Measurements from ENCODE around the gene BSG.

BSG gene

DNA sequence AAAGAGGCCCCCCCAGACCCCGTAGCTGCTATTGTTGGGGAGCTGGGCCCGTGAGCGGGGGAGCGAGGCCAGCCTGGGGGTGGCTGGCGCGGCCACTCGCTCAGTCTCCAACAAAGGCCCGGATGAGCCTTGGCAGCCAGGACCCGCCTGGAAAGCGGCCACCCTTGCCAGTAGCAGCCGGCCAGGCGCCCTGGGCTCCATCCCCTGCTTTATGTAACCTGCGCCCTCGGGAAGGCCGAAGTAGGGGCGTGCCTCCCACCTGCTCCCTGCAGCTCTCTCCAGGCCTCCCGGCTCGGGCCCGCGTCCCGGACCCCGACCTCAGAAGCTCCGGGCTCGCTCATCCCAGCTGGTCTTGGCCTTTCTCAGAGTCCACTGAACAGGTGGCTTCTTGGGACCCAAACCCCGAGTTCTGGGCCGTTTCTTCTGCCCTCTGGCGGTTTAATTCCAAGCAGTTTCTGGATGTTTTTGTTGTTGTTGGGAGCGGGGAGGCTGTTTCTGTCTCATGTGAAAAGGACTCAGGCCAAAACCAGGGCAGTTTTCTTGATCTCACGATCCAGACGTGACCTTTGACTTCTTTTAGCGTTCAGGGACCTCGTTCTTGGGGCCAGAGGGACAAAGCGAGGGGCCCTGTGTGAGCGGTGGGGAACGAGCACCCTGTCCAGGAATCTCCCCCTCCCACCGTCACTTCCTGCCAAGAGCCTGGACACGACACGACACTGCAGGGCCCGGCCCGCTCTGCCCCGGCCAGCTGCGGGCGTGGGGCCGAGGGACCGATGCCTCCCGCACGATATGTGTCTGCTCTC lies 39.6 kb upstream of the BSG start:
- FAIRE-seq = peak; percentile 69
- TF ChIP-seq TAF1 (IDR thresholded peaks at IDR 0.05; ENCODE audit: low read depth, low read length) (no peak), PAX5 (IDR thresholded peaks at IDR 0.05; ENCODE audit: insufficient read depth, low read length, severe bottlenecking) (no peak), SPI1 (IDR thresholded peaks at IDR 0.05; ENCODE audit: low read depth, low read length) (no peak), POU2F2 (IDR thresholded peaks at IDR 0.05; ENCODE audit: low read depth, low read length) (no peak), POLR2AphosphoS5 (IDR thresholded peaks at IDR 0.05; ENCODE audit: low read depth, low read length) (no peak)
- DNase-seq (ENCODE audit: insufficient read length, low spot score) = no peak

DNA sequence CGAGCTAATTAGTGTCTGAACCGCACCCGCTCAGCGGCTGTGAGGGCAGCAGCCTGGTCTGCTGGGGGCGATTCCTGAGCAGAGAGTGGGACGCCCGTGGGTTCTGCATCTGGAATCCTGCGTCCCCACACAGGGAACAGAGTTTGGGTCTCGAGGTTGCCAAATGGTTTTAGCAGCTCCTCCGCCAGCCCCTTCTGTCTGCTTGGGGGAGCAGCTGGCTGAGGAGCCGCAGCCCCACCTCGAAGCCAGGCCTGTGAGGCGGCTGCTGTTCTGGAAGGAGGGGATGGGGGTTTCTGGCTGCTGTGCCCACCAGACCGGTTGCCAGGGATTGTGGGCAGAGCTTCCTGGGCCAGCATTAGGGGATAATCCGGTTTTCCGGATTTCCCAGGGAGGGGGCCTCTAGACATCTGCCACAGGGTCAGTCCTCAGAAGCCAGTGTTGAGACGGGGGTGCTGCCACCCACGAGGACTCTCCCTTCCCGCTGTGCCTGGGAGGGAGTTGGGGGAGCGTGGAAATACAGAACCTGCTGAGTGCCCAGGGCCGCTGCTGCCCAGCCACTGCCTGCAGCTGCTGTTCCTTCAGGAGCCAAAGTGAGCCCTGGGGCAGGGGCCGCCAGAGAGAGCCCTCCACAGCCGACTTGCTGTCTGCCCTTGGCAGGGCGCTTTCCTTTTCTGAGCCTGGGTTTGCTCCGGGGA lies 38.9 kb upstream of the BSG start:
- no peak for FAIRE-seq
- TF ChIP-seq TAF1 (IDR thresholded peaks at IDR 0.05; ENCODE audit: low read depth, low read length) = no peak
- TF ChIP-seq SPI1 (IDR thresholded peaks at IDR 0.05; ENCODE audit: low read depth, low read length) = no peak
- TF ChIP-seq POLR2A (IDR thresholded peaks at IDR 0.05; ENCODE audit: low read depth, low read length) = no peak
- no peak for TF ChIP-seq POU2F2 (IDR thresholded peaks at IDR 0.05; ENCODE audit: low read depth, low read length)
- no peak for TF ChIP-seq POLR2AphosphoS5 (IDR thresholded peaks at IDR 0.05; ENCODE audit: low read depth, low read length)
- TF ChIP-seq PAX5 (IDR thresholded peaks at IDR 0.05; ENCODE audit: insufficient read depth, low read length, severe bottlenecking) = no peak
- DNase-seq (ENCODE audit: insufficient read length, low spot score) = no peak

DNA sequence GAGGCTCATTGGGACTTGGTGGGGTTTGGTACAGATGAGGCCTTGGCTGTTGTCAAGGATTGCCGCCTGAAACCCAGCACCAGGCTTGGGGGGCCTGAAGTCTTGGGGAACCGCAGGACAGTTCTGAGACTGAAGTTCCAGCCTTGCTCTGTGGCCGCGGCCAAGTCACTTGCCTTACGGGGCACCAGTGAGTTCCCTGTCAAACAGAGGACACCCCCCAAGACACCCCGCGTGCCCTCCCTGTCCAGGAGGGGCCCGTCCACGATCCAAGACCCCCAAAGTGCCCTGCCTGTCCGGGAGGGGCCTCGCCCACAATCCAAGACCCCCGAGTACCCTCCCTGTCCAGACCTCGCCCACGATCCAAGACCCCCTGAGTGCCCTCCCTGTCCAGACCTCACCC lies 38.3 kb upstream of the BSG start:
- DNase-seq (ENCODE audit: insufficient read length, low spot score) (no peak), FAIRE-seq (no peak)
- TF ChIP-seq PAX5 (IDR thresholded peaks at IDR 0.05; ENCODE audit: insufficient read depth, low read length, severe bottlenecking) = no peak
- TF ChIP-seq TAF1 (IDR thresholded peaks at IDR 0.05; ENCODE audit: low read depth, low read length) = no peak
- no peak for TF ChIP-seq POU2F2 (IDR thresholded peaks at IDR 0.05; ENCODE audit: low read depth, low read length)
- no peak for TF ChIP-seq POLR2A (IDR thresholded peaks at IDR 0.05; ENCODE audit: low read depth, low read length)
- TF ChIP-seq POLR2AphosphoS5 (IDR thresholded peaks at IDR 0.05; ENCODE audit: low read depth, low read length) = no peak
- TF ChIP-seq SPI1 (IDR thresholded peaks at IDR 0.05; ENCODE audit: low read depth, low read length) = no peak

DNA sequence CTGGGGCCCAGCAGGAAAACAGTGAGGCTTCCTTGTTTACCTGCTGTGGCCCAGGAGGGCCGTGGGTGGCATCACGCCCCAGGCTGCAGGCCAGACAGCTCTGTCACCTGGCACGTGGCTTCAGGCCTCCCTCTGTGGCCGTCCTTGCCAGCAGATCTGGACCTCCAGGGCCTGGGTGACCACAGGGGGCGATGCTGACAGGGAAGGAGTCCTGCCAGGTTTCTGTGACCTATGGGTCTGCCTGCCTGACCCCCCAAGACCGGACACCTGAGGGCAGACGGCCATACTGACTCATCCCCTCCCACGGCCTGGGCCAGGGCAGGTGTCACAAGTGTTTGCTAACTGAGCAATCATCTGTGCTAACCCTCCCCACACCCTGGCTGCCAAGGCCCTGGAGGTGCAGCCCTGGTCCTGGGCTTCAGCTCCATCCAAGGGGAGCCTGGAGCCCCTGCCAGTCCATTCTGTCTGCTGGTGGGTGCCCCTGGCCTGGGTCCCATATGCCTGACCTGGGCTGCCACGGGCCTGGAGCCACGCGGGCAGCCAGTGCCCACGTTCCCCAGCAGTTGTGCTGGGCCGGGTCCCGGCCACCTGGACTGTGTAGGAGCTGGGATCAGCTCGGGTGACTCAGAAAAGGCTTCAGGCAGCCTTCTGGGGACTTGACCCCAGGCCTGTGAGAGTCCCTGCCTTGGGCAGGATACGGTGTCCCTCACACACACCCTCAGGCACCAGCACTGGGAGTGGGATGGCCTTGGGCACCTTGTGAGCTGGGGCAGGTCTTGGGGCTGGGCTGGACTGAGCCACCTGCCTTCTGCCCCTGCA lies 37.2 kb upstream of the BSG start:
- FAIRE-seq (no peak), DNase-seq (ENCODE audit: insufficient read length, low spot score) (no peak)
- TF ChIP-seq SPI1 (IDR thresholded peaks at IDR 0.05; ENCODE audit: low read depth, low read length) = no peak
- TF ChIP-seq TAF1 (IDR thresholded peaks at IDR 0.05; ENCODE audit: low read depth, low read length) = no peak
- no peak for TF ChIP-seq POU2F2 (IDR thresholded peaks at IDR 0.05; ENCODE audit: low read depth, low read length)

DNA sequence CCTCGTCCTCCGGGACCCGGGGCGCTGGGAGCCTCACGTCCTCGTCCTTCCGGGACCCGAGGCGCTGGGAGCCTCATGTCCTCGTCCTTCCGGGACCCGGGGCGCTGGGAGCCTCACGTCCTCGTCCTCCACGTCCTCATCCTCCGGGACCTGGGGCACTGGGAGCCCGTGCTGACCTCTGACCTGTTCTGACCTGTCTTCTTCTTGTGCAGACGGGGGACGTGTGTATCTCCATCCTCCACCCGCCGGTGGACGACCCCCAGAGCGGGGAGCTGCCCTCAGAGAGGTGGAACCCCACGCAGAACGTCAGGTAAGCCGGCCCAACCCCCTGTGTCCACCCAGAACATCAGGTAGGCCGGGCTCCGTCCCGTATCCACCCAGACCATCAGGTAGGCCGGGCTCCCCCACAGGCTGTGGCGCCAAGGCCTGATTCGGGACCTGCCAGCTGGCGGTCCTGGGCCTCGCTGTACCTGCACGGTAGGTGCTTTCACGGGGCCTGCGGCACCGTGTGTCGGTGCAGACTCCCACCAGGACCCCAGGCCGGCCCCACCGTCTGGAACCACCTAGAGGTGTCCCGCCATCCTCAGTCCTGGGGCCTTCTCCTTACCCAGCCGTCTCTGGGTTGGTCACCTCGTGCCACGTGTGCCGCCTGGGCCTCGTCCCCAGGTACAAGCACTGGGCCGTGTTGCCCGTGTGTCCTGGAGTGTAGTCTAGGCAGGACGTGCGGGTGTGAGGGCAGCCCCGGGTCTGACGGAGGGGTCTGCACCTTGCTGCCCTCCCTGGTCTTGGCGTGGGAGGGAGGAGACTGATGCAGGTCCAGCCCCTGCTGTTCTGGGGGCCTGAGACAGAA lies 36.1 kb upstream of the BSG start:
- DNase-seq (ENCODE audit: insufficient read length, low spot score) (no peak), FAIRE-seq (no peak)
- no peak for TF ChIP-seq SPI1 (IDR thresholded peaks at IDR 0.05; ENCODE audit: low read depth, low read length)
- TF ChIP-seq PAX5 (IDR thresholded peaks at IDR 0.05; ENCODE audit: insufficient read depth, low read length, severe bottlenecking) = no peak
- no peak for TF ChIP-seq POLR2A (IDR thresholded peaks at IDR 0.05; ENCODE audit: low read depth, low read length)
- TF ChIP-seq POLR2AphosphoS5 (IDR thresholded peaks at IDR 0.05; ENCODE audit: low read depth, low read length) = no peak
- no peak for TF ChIP-seq TAF1 (IDR thresholded peaks at IDR 0.05; ENCODE audit: low read depth, low read length)

DNA sequence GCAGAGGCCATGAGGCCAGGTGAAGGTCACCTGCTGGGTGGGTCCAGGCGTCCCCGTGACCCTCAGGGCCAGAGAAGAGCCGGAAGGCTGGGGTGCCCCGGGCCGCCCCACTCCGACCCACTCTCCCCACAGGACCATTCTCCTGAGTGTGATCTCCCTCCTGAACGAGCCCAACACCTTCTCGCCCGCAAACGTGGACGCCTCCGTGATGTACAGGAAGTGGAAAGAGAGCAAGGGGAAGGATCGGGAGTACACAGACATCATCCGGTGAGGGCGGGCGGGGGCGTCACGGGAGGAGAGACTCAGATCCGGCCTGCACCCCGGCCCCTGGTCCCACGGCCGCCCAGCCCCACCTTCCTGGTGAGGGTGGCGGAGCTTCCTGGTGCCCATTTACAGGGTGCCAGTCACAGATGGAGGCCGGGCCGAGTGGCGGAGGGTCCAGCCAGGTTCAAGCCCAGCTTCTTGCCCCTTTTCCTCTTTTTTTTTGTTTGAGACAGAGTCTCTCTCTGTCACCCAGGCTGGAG lies 35.5 kb upstream of the BSG start:
- DNase-seq (ENCODE audit: insufficient read length, low spot score) = no peak
- TF ChIP-seq POU2F2 (IDR thresholded peaks at IDR 0.05; ENCODE audit: low read depth, low read length) (no peak), SPI1 (IDR thresholded peaks at IDR 0.05; ENCODE audit: low read depth, low read length) (no peak), PAX5 (IDR thresholded peaks at IDR 0.05; ENCODE audit: insufficient read depth, low read length, severe bottlenecking) (no peak), POLR2A (IDR thresholded peaks at IDR 0.05; ENCODE audit: low read depth, low read length) (no peak), TAF1 (IDR thresholded peaks at IDR 0.05; ENCODE audit: low read depth, low read length) (no peak), POLR2AphosphoS5 (IDR thresholded peaks at IDR 0.05; ENCODE audit: low read depth, low read length) (no peak)
- no peak for FAIRE-seq

DNA sequence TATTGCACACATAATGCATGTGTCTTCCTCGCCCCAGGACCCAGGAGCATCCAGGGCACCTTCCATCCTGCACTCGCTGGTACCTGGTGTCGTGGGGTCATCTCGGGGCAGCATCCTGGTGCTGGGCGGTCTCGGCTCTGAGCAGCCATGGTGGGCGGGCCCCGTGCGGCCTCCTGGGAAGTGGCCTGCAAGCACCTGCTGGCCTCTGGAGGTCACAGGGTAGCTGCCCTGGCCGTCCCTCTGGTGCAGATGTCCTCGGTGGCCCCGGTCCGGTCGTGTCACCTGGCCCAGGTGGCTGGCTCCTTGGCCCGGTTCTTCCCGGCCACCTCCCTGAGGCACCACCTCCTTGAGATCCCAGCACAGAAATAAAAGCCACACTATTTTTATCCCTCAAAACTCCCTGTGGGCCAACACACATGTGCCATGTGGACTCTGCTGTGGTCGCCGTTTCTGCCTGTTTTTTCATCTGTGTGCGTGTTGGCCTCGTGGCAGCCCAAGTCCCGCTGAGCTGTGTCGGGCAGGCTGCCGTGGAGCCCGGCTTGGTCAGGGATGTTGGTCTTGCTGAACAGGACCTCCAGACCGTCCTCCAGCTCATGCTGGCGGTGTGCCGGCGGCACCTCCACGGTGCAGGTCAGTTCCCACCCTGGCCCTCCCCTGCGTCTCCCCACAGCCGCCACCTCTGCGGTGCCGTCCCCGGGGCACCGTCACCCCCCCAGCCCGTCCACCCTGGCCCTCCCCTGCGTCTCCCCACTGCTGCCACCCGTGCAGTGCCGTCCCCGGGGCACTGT lies 33.6 kb upstream of the BSG start:
- TF ChIP-seq POLR2AphosphoS5 (IDR thresholded peaks at IDR 0.05; ENCODE audit: low read depth, low read length) = no peak
- TF ChIP-seq SPI1 (IDR thresholded peaks at IDR 0.05; ENCODE audit: low read depth, low read length) = no peak
- no peak for TF ChIP-seq POLR2A (IDR thresholded peaks at IDR 0.05; ENCODE audit: low read depth, low read length)
- TF ChIP-seq POU2F2 (IDR thresholded peaks at IDR 0.05; ENCODE audit: low read depth, low read length) = no peak
- DNase-seq (ENCODE audit: insufficient read length, low spot score) (no peak), FAIRE-seq (no peak)

DNA sequence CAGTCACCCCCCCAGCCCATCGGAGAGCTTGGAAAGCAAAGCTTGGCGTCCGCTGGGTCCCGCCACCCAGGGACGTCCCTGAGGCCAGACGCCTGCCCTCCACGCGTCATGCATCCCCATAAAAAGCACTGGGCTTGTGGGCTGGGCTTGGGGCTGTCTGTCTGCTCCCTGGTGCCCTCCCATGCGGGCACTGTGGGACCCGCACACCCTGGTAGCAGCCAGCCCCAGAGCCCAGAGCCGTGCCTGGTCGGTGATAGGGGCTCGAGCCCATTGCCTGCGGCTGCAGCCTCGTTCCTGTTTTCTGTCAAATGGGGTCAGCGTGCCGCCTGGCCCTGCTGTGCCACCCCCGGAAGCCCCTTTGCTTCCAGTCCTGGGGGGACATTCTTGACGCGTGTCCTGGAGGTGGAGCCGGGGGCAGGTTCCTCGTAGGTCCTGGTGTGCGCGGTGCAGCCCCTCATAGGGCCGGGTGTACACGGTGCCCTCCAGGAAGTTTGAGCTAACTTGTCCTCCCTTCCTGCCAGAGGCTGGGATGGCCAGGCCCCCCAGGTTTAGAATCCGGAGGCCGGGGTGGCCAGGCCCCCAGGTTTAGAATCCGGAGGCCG lies 32.9 kb upstream of the BSG start:
- FAIRE-seq (no peak), DNase-seq (ENCODE audit: insufficient read length, low spot score) (no peak)
- TF ChIP-seq POLR2A (IDR thresholded peaks at IDR 0.05; ENCODE audit: low read depth, low read length) = no peak
- no peak for TF ChIP-seq POU2F2 (IDR thresholded peaks at IDR 0.05; ENCODE audit: low read depth, low read length)
- no peak for TF ChIP-seq POLR2AphosphoS5 (IDR thresholded peaks at IDR 0.05; ENCODE audit: low read depth, low read length)
- TF ChIP-seq PAX5 (IDR thresholded peaks at IDR 0.05; ENCODE audit: insufficient read depth, low read length, severe bottlenecking) = no peak
- TF ChIP-seq TAF1 (IDR thresholded peaks at IDR 0.05; ENCODE audit: low read depth, low read length) = no peak
- no peak for TF ChIP-seq SPI1 (IDR thresholded peaks at IDR 0.05; ENCODE audit: low read depth, low read length)

Data from GM12891 (cell line).